Esophagus muscularis mucosa (tissue), 3 donors: ENCODE measurements around the gene DEAF1.

ENCODE experiments used
- CTCF ChIP-seq, 3 experiments: fragments of 200-600 bp in 2 of 3; fragments of 450-650 bp in 1 of 3; sonication (generic) in 2 of 3; IDR thresholded peaks; one replicate each; pipeline ENCODE4 v1.5.1; 2017 to 2019; ENCODE audit warnings: antibody characterized with exemption in 3 of 3, mild to moderate bottlenecking in 2 of 3, moderate library complexity in 1 of 3
- POLR2A ChIP-seq: fragments of 450-650 bp; IDR thresholded peaks from one replicate; pipeline ENCODE4 v1.6.1; 2017; ENCODE audit warnings: antibody characterized with exemption, moderate library complexity, mild to moderate bottlenecking, low read depth

GRCh38 chr11:701741-702461 is 6.9 kb upstream of the DEAF1 start:
- TF ChIP-seq POLR2A, result no peak
- TF ChIP-seq CTCF (IDR thresholded peaks at IDR 0.05), result no peak
